Epithelial cell of esophagus (primary cell): ENCODE results near the gene ZDHHC5.

Experiments
- DNase-seq: peaks from one replicate; pipeline ENCODE4 v3.0.0; 2010; ENCODE audit warnings: low read depth
- H3K4me3 ChIP-seq: 2 replicates; pipeline ENCODE4 v1.5.1; 2011; ENCODE audit warnings: mild to moderate bottlenecking, low read length, control low read depth
- CTCF ChIP-seq: IDR thresholded peaks from 2 replicates; pipeline ENCODE4 v1.5.1; 2011; ENCODE audit warnings: low read depth, mild to moderate bottlenecking, low read length, control low read depth, inconsistent platforms; ENCODE audit not compliant: insufficient read depth; ENCODE audit errors: missing control alignments

Gene ZDHHC5

GRCh38 chr11:57656885-57657193, 11.1 kb upstream of the ZDHHC5 start:
- DNase-seq: no peak
- peak overlapping the region; percentile 99 for H3K4me3 ChIP-seq
- TF ChIP-seq CTCF: no peak

- peak; percentile 10 for TF ChIP-seq CTCF
- peak; percentile 100 for DNase-seq
- H3K4me3 ChIP-seq: peak within 1 kb of the TSS; percentile 99
Observed at GRCh38 chr11:57657194-57658022, 10.5 kb upstream of the ZDHHC5 start, which contains the start of gene CLP1. TSS of gene CLP1 (plus strand) at chr11:57657762. CDS start at chr11:57659477, 1,715 bp downstream.

GRCh38 chr11:57658023-57658361, 9.9 kb upstream of the ZDHHC5 start:
- H3K4me3 ChIP-seq: peak overlapping the region; percentile 99
- TF ChIP-seq CTCF: no peak
- DNase-seq: no peak

DNA sequence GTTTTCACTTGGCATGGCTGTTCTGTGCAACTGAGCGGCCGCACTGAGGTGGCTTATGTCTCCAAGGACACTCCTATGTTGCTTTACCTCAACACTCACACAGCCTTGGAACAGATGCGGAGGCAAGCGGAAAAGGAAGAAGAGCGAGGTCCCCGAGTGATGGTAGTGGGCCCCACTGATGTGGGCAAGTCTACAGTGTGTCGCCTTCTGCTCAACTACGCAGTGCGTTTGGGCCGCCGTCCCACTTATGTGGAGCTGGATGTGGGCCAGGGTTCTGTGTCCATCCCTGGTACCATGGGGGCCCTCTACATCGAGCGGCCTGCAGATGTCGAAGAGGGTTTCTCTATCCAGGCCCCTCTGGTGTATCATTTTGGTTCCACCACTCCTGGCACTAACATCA, 8.2 kb upstream of the ZDHHC5 start:
- no peak overlapping the region for H3K4me3 ChIP-seq
- no peak for TF ChIP-seq CTCF
- no peak for DNase-seq

- TF ChIP-seq CTCF: peak; percentile 39
- DNase-seq: peak; percentile 39
- H3K4me3 ChIP-seq: no peak overlapping the region
Observed at GRCh38 chr11:57662893-57663292, 5.0 kb upstream of the ZDHHC5 start.

GRCh38 chr11:57663975-57664374, 3.9 kb upstream of the ZDHHC5 start:
- no peak for DNase-seq
- no peak overlapping the region for H3K4me3 ChIP-seq
- TF ChIP-seq CTCF: no peak
